CD4-positive, alpha-beta T cell treated with Interleukin-21 for 1 hour (primary cell): ENCODE data around the gene ANKRD16.
"Not testable (repeated sequence)": the region's sequence is repeated elsewhere in the genome, so short reads cannot be mapped to it uniquely, and the experiment has no call there.

Experiments
- DNase-seq: peaks from one replicate; pipeline ENCODE4 v3.0.0-alpha.2; 2020

The ANKRD16 gene

GRCh38 chr10:5889624-5890451 lies at the start of gene ANKRD16, which contains the start of gene FBH1:
Gene ANKRD16, minus strand, starts transcription at chr10:5889893. Its CDS starts 539 bp downstream, at chr10:5889354.
Gene FBH1, plus strand, starts transcription at chr10:5890243. Its CDS starts 103 bp downstream, at chr10:5890346.
- peak; percentile 98 for DNase-seq

DNA sequence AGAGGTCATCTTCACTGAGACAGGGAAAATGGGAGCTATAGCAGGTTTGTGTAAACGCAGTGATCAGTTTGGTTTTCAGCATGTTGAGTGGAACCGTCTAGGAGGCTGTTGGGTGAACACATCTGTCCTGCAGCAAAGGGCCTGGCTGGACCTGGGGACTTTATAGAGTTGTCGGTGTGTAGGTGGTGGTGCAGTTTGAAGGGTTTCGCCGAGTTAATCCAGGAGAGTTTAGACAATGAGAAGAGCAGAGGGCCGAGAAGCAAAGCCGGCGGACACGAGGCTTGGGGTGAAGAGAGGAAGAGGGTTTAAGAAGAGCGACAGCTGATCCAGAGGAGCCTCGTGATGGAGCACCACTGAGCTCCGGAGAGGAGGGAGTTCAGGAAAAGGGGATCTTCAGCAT lies 48.6 kb upstream of the ANKRD16 start:
- no peak for DNase-seq

- DNase-seq, result no peak
Observed at GRCh38 chr10:5937016-5937415, 47.3 kb upstream of the ANKRD16 start.

GRCh38 chr10:5935628-5936027 lies 45.9 kb upstream of the ANKRD16 start:
- no peak for DNase-seq

DNA sequence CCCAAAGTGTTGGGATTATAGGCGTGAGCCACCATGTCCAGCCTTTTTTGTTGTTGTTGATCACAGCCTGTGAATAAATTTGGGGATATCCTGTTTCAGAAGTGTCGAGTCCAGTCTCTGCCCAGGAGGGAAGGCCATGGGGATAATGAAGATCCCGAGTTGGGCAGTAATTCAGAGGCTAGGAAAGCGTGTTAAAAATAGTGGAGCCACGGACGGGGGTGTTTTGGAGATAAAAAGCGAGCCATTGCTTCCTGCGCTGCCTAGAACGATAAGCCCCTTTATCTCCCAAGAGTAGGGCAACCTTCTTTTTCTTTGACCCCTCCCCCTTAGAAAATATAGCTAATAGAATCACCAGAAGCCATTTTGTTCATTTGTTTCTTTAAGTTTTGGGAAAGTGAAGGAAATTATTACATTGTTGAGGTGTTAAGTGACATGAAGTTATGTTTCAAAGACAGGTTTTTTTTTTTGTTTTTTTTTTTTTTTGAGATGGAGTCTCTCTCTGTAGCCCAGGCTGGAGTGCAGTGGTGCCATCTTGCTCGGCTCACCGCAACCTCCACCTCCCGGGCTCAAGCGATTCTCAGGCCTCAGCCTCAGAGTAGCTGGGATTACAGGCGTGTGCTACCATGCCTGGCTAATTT lies 44.3 kb upstream of the ANKRD16 start:
- no peak for DNase-seq

DNA sequence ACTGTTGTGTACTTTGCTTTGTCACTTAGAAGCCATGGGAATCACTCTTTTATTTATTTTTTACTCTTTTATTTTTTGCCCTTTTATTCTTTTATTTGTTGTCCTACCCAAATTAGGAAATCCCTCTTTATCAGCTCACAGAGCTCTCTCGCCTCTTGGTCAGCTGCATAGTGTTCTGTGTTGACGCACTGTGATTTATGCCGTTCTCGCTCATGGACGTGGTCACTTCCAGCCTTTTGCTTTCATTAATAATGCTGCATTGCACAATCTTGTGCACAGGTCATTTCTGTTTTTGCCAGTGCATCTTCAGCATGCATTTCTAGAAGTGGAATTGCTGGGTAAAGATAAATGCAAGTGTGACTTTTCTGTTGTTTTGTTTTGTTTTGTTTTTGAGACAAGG lies 42.7 kb upstream of the ANKRD16 start:
- DNase-seq, result no peak

DNA sequence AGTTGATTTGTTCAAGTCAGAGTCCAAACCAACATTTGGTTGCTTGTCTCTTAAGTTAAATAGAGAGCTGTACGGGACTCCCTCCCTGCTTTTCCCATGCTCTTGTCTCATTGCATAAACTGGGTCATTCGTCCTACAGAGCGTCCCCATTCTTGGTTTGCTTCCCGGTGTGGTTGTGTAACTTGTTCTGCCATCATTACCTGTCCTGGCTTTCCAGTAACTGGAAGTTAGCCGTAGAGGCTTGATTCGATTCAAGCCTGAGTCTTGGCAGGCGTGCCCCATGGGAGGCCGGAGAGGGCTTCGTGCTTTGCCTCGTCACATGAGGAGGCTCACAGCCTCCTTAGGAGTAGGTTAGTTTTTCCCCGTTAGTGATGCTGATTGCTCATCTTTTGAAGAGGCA lies 40.6 kb upstream of the ANKRD16 start:
- DNase-seq, result no peak

GRCh38 chr10:5929442-5929841 lies 39.7 kb upstream of the ANKRD16 start:
- DNase-seq, result no peak

GRCh38 chr10:5927306-5927705 lies 37.6 kb upstream of the ANKRD16 start:
- no peak for DNase-seq

GRCh38 chr10:5924889-5925288 lies 35.2 kb upstream of the ANKRD16 start:
- DNase-seq, result no peak

- no peak for DNase-seq
Observed at GRCh38 chr10:5921746-5922145, 32.1 kb upstream of the ANKRD16 start.

DNA sequence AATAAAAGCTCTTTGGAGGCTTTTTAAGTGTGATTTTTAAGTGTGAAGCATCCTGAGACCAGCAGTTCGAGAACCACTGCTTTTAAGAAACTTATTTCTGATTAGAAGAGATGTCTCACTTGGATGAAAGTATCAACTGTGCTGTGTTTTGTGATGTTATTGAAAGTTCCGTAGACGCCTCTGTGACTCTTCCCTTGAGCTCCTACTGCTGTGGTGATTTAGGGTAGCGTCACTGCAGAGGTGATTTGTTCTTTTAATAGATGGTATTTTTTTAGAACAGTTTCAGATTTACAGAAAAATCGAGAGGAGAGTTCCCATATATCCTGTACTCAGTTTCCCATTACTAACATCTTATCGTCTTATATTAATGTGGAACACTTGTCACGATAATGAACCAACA lies 29.9 kb upstream of the ANKRD16 start:
- no peak for DNase-seq

GRCh38 chr10:5918763-5919162 lies 29.1 kb upstream of the ANKRD16 start:
- DNase-seq, result no peak

DNA sequence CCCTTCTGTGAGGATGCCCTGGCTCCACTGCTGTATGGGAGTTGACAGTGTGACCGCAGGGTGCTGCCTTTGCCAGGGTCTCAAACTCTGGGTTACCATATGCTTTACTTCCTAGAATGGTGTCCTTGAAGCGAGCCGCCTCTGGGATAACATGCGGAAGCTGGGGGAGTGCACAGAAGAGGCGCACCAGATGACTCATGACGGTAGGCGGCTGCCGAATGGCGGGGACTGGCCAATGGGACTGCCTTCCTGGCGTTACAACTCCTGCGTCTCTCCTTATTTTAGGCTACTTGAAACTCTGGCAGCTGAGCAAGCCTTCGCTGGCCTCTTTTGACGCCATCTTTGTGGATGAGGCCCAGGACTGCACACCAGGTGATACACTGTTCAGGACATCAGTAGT lies 27.6 kb upstream of the ANKRD16 start:
- DNase-seq, result no peak

DNA sequence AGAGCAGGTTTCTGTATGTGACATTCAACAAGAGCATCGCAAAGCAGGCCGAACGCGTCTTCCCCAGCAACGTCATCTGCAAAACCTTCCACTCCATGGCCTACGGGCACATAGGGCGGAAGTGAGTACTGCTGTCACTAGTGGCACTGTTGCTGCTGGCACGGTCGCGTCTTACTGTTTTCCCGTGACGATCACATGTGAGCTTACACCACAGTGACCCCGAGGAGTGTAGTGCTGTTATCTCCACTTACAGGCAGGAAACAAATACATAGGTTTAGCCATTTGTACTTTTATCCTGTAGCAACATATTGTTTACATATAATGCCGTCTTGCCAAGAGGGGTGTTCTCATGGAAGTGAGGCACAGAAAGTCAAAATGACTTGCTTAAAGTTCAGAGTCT lies 25.8 kb upstream of the ANKRD16 start:
- DNase-seq, result no peak

DNA sequence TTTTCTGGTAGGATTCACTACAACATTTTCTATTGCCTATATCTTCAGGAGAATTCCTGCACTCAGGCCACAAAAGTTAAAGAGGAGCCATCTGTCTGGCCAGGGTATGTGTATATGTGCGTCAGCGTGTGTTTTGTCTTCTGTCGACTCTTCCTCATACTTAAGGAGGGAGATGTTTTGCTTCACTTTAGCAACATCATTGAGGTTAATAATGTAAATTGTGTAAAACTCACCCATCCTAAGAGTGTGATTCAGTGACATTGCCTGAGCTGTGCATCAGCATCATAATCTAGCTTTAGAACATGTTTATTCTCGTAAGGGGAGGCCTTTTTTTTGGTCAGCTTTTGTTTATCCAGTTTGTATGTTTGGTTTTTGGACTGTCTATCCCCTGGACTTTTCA lies 24.0 kb upstream of the ANKRD16 start:
- DNase-seq, result no peak

GRCh38 chr10:5911670-5912069 lies 22.0 kb upstream of the ANKRD16 start:
- no peak for DNase-seq

DNA sequence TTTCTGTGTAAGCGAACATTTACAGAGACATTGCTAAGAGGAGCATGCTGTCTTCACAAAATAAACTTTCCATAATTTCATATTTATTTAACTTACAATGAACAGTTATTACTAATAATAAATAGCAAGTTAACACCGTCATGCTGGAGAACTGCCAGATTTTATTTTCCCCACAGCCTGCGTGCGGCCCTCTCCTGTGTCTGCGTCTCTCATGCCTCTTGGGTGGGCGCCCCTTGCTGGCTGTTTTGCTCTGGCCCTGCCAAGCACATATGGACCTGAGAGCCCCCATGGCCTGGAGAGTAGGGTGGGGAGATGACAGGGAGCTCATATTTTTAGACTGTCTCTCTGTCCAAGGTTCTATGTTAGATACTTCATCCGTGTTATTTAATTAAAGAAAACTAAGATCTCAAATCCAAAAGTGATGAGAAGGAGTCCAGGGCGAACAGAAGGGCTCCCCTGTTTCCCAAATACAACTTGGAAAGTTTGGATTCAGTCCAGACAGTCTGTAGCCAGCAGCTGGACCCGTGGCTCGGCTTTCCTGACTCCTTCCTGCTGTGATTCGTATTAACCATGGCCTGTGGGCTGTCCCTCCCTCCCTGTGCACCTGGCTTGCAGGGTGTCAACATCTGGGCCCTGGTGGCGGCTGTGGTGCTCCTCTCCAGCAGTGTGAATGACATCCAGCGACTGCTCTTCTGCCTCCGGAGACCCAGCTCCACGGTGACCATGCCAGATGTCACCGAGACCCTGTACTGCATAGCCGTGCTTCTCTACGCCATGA lies 20.8 kb upstream of the ANKRD16 start:
- no peak for DNase-seq

DNA sequence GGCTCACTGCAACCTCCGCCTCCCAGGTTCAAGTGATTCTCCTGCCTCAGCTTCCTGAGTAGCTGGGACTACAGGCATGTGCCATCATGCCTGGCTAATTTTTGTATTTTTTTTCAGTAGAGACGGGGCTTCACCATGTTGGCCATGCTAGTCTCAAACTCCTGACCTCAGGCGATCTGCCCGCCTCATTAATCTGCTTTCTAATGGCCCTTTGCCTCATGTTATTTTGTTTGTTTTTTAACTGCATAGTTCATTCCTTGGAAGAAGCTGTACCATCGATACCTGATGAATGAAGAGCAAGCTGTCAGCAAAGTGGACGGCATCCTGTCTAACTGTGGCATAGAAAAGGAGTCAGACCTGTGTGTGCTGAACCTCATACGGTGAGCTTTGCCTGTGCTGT lies 19.0 kb upstream of the ANKRD16 start:
- not testable (repeated sequence) for DNase-seq

GRCh38 chr10:5906651-5907050 lies 17.0 kb upstream of the ANKRD16 start:
- no peak for DNase-seq

- DNase-seq, result no peak
Observed at GRCh38 chr10:5905854-5906507, 16.3 kb upstream of the ANKRD16 start.

DNA sequence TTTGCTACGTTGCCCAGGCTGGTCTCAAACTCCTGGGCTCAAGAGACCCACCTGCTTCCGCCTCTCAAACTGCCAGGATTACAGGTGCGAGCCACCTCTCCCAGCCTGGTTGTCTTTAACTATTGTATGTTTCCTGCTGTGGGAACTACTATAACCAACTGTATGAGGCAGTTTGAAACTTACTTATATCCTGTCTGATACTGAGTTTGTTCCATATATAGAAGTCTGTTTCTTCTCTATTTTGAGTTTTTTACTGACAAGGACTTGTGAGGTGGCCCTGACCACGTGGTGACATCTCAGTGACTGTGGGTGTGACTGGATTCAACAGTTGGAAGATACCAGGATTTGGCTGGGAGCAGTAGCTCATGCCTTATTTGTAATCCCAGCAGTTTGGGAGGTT lies 14.5 kb upstream of the ANKRD16 start:
- DNase-seq, result no peak

DNA sequence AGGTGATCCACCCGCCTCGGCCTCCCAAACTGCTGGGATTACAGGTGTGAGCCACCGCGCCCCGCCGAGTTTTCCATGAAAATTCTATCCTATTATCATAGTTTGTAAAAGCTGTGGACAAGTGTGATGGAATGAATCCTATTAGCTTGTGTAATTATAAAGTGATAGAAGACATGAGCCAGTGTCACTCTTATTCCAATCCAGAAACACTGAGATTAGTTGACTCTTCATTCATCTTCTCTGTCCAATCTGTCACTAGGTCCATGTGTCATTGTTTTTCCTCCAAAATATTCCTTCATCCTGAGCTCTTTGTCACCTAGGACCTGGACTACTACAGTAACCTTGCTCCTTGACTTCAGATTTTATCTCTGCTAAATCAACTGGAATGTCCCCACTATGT lies 13.9 kb upstream of the ANKRD16 start:
- DNase-seq, result no peak
